Measurements from ENCODE around the gene RASA2.

RASA2 gene

DNA sequence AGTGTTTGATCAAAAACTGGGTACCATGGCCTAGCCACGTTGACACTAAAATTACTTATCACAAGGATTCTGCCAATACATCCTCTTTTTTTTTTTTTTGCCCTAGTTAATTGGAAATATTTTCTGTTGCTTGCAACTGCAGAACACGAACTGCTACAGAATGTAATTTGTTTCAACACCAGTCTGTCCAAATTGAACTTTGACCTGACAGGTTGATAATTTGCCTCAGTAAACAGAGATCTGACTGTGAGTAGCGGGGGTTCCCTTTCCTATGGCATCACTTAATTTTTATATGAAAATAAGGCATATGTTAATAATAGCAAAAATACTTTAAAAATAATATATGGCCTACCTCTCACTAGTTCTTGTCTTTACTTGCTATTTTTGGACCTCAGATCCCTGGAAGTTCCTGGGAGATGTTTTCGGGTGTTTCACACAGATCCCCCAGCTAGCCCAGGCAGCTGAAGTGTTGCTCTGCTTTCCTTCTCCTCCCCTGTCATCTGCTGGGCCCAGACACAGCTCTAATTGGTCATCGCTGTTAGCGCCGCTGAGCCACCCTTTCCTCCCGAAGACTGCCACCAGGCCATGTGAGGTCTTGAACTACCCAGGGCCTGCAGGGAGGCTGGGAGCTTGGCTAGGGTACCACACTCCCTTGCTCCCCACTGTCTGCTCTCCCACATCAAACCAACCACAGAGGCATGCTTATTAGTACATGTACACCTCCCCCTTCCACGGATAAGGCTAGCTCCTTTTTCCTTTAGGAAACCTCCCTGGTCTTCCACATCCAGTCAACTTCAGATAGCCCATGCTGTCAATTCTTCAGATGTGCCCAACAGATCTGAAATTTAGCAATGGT, 161.5 kb downstream of the RASA2 start:
- no peak for DNase-seq

DNA sequence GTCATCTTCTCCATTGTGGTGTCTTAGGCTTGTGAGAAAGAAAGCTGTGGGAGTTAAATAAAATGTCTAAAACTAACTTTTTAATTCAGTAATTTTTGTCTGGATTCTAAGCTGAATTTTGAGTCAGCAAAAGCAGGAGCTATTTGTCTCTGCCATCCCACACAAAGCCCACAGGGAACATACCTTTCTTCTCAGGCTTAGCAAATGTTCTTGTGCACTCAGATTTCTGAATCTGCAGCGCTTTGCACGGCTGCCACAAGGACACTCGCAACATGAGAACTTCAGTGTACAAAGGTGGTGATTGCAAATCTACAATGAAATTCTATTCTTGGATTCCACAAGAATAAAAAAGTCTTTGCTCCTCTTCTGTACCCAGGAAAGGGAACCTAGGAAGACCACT, 163.0 kb downstream of the RASA2 start:
- DNase-seq = no peak

DNA sequence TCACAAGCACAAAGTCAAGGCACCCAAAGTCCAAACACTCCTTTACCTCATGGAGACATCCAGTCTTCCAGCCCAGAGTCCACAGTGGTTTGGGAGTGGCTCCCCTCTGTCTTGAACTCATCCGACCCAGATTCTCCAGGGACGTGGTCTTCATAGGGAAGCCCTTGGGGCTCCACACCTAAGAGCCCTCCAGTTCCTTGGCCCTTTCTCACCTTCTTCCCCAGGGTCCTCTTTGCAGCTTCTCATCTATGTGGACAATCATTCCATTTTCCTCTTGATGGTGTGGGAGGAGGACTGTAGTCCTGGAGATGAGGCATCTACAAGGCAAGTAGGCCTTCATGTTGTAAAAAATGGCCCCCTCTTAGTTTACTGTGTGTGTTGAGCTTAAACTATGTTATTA, 164.0 kb downstream of the RASA2 start:
- DNase-seq = no peak

DNA sequence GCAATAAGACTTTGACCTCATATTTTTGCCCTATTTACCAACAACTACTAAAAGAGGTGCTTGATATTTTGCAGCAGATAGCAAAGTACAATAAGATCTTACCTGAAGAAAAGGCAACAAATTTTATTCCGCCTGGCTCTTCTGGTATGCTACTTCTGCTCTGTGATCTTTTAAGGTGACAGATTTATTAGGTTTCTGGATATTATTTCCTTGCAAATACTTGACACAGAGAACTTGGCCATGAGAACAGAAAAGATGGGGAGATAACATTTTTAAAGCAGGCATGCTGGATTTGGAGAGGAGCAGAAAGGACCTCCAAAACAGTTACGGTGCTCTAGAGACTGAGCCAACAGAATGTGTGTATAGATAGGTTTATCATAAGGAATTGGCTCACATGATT, 164.6 kb downstream of the RASA2 start:
- DNase-seq = no peak

DNA sequence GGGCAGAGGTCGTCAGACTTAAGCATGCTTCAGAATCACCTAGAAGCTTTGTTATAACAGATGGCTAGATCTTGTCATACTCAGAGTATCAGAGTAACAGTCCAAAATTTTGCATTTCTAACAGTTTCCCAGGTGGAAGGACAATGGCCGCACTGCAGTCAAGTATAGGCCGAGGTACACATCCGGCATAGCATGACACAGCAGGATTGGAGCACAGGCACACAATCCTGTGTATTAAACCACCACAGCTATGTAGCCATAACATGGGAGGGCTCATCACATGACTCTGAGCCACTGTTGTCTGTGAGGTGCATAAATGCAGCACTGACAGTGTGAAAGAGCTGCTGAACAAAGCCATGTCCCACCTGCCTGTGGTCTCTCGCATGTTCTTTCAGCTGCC, 165.5 kb downstream of the RASA2 start:
- DNase-seq = no peak

DNA sequence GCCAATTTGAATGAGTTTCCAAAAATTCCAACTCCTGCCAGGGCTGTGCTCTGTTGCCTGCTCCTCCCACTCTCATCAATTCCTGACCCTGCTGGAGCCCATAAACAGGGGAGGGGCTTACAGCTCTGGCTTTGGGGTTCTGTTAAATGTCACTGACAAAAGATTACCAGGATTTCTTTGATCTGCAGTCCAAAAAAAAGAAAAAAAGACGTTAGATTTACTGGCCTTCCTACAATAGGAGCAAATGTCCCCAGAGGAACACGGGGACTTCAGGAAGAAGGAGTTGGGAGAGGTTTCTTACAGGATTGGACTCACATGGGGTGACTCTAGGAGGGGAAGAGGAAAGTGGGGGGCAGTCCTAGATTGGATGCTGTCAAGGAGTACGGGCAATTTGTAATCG, 167.0 kb downstream of the RASA2 start:
- no peak for DNase-seq

DNA sequence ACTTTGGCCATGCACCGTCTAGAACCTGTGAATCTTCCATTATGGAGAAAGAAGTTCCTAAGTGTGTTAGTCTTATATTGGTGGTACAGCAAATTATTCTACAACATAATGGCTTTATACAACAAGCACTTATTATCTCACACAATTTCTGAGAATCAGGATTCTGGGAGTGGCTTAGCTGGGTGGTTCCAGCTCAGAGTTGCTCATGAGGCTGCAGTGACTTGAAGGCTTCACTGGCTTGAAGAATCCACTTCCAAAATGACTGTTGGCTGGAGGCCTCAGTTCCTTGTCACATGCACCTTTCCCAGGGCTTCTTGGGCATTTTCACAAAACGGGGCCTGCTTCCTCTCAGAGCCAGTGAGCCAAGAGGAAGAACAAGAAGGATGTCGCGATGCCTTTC, 169.0 kb downstream of the RASA2 start:
- no peak for DNase-seq

DNA sequence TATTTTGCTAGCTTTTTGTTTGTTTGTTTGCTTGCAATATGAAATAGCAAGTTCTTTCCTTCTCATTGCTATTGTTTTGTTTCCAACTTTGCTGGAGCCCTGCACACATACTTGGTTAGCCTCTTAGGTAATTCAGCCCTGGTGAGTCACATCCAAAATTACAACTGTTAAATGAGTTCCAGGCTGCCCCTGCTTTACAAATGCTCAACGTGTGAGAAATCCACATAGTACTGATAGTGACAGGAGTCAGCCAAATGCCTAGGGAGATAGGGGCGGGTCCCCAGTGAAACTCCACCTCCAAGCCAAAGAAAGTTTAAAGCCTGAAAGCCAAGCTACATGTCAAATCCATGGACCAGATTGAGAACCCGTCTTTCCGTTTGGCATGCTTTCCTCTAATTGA, 169.9 kb downstream of the RASA2 start:
- DNase-seq = peak; percentile 91

DNA sequence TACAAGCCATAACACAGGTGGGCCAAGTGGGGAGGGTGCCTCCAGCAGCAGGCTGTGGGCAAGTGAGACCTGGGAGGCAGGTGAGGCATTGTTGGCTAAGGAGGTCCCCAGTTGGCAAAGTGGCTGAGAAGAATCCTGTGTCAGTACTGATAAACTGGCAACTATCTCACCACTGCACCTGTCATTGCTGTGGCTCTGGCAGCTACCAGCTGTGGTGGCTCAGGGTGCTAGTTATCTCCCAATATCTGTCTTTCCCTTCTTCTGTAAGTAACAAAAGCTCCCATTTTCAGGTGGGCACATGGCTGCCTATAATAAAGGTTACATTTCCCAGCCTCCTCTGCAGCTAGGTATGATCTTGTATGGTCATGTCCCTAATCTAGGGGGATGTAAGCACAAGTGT, 170.7 kb downstream of the RASA2 start:
- no peak for DNase-seq

DNA sequence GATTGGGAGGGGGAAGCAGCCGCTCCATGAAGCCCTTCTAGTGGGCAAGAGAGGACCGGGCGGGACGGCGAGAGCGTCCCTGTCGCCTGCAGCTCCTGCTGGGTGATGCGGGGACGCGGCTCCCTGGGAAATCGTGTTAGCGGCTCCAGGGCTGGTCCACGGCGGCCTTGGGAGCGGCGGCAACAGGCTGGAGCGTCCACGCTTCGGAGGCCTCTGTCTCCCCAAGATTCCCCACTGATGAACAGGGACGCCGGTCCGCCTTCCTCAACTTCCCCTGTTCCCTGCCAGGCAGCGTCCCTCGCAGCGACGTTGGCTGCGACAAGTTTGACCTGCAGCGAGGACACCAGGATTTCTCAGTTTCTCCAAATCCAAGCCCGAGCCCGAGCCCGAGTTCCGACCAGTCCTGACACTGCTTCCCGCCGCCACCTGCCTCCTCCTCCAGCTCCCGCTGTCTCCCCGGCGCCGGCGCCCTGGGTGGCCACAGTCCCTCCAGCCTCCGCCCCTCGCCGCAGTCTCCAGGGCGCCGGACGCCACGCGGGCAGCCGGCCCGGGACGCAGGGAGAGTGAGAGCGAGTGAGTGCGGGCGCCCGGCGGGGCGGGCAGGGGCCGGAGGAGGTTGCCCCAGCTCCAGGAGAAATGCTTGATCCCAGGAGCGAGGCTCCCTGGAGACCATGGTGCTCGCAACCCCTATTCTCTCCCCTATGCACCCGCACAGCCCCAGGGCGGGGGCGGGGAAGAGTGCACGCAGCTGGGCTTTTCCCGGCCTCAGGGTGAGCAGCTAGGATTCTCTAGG, 173.2 kb downstream of the RASA2 start:
- peak; percentile 57 for DNase-seq

DNA sequence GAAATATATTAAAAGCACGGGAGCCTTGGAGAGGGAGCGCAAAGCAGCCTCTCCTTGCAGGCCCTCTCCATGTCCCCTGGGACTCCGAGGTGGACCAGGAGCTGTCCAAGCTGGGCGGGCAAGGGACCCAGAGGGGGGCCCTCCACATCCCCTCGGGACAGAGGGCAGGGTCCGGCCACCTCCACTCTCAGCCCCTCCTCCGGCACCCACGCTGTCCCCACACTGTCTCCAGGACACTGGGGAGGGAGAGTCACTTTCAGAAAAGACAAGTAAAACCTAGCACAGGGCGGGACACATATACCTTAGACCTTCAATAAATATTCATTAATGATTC, 173.8 kb downstream of the RASA2 start:
- no peak for DNase-seq

DNA sequence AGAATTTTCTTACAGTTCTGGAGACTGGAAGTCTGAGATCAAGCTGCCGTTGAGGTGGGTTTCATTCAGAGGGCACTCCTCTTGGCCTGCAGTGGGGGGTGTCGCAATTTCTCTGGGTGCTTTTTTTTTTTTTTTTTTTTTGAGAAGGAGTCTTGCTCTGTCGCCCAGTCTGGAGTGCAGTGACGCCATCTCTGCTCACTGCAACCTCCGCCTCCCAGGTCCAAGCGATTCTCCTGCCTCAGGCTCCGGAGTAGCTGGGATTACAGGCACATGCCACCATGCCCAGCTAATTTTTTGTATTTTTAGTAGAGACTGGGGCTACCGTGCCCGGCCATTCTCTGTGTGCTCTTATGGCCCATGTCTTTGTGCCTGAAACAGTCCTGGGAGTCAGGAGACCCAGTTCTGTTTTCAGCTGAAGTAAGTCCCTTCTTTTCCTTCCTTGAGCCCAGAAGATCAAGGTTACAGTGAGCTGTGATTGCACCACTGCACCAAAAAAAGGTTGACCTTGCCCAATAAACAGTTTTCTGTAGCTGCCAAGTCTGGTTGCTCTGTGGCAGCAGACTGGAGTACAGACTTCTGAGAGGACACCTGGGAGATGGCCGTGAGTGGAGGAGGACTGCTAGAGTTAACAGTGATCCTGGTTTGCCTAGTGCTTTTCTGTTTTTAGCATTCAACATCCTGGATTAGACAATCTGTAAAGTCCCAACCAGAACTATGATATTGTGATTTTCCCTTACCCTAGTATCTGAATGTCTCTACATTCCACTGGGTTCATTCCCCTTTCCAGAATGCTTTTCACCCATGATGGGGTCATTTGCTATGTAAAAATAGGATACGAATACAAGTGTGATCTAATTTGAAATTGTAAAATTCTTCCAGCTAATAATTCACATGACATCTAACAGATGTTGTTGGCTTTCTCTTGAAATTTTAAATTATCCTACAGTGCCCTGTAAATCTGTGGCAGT, 174.7 kb downstream of the RASA2 start:
- DNase-seq = no peak

DNA sequence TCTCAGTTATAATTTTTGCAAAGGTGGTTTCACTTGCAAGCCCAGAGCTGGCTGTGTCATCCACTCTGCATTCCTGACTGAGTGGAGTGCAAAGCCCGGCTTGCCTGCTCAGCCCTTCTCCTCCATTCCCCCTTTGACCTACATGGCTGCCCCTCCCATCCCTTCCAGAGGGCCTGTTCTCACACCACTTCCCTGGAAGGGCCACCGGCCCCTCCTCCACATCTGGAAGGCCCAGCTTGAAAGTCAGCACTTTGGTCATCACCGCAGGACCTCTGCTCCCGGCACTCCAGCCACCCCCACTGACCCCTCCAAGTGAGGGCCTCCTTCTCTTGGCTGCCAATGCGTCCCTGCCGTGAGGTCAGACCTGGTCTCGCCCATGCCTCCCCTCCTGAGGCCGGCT, 177.2 kb downstream of the RASA2 start:
- DNase-seq = no peak

Data from fibroblast of skin of right quadriceps (primary cell).